ENCODE measurements around the gene ASCL3. TPM values are rescaled to one million over a fixed set of nuclear protein-coding genes. Genes with fewer than 3 reads are reported as not detected.
"Not testable (repeated sequence)": the region's sequence is repeated elsewhere in the genome, so short reads cannot be mapped to it uniquely, and the experiment has no call there.

ASCL3 gene
- total RNA-seq = not detected

DNA sequence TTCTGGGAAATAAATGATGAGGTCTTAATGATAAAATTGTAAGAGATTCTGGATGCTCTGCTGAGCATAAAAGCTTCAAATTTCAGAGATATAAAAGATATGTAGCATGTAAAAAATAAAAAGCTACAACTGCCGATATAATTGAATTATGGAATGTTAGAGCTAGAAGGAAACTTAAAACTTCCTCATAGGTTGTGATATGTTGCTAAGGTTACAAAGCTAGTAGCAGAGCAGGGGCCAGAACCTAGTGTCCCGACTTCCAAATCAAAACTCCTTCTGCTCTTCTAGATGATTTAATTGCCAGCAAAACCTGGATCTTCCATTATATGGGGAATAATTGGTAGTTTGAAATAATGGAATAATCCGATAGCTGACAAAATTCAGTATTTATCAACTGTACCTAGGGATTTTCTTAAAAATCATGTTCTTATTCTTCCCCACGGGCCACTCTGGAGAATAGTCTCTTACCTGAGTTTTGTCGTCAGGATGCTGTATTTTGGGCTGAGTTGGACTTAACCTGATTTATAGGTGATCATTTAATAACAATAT lies at the start of gene ASCL3:
ASCL3 (minus strand) TSS at position 499 of the 549 bp plus-strand sequence. CDS start 4,855 bp downstream, outside the sequence.
- no peak for DNase-seq (ENCODE audit: low spot score in 2 of 2)
- no peak within 1 kb of the TSS for H3K4me3 ChIP-seq (ENCODE audit: low read depth, poor library complexity, severe bottlenecking)
- intact Hi-C loops (cut with DNase I; ENCODE audit: low total_unique reads) = no loop called here
- 71 to 72% methylated on average over 5 of the region's 5 CpGs for WGBS, 2 donors
- TF ChIP-seq POLR2A (IDR thresholded peaks at IDR 0.05) (no peak), CTCF (IDR thresholded peaks at IDR 0.05) (no peak)

- TF ChIP-seq CTCF (IDR thresholded peaks at IDR 0.05) = no peak
- no peak for TF ChIP-seq POLR2A (IDR thresholded peaks at IDR 0.05)
- no peak for DNase-seq (ENCODE audit: low spot score in 2 of 2)
- WGBS, 2 donors = 70 to 82% methylated on average over 1 of the region's 1 CpG
- intact Hi-C loops (cut with DNase I; ENCODE audit: low total_unique reads) = no loop called here
- H3K4me3 ChIP-seq (ENCODE audit: low read depth, poor library complexity, severe bottlenecking) = no peak overlapping the region
Observed at GRCh38 chr11:8989453-8989852, 46.6 kb upstream of the ASCL3 start.

DNA sequence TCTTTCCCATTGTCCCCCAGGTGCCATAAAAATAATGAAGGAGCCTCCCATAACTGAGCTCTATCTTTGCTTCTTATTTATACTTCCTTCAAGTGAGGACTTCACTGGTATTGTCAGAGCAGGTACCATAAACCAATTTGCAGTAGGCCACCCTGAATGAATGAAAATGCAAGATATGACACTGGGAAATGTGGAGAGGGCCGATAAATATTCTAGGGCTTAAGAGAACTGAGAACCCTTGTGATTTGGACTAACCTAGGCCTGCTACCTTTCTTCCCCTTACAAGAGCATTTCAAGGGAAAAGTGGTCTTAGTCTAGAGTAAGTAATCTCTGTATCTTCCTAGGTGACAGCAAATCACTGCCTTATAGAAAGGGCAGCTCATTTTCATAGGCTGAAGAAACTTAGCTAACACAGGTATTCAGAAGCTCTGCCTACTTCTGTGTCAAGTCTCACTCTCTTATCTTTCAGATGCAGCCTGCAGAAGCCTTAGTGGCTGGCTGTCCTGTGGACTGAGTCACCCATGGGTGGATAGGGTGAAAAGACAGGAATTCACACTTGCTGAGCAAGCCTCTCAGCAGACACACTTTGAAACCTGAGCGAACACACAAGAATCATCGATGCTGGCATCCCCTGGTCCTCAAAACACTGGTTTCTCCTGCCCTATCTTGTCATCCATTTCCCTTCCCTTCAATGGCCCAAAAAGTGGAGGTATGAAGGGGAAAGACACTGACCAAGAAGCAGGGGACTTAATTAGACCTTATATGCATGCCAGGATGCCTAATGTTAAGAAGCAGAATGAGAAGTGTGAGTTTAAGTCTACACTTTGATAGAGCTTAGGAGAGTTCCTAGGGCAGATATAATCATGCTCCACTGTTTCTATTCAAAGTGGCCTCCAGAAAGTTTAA lies 45.8 kb upstream of the ASCL3 start:
- intact Hi-C loops (cut with DNase I; ENCODE audit: low total_unique reads) = no loop called here
- DNase-seq (ENCODE audit: low spot score in 2 of 2) = no peak
- WGBS, 2 donors = 57 to 89% methylated on average over 3 of the region's 3 CpGs
- no peak overlapping the region for H3K4me3 ChIP-seq (ENCODE audit: low read depth, poor library complexity, severe bottlenecking)
- no peak for TF ChIP-seq CTCF (IDR thresholded peaks at IDR 0.05)

DNA sequence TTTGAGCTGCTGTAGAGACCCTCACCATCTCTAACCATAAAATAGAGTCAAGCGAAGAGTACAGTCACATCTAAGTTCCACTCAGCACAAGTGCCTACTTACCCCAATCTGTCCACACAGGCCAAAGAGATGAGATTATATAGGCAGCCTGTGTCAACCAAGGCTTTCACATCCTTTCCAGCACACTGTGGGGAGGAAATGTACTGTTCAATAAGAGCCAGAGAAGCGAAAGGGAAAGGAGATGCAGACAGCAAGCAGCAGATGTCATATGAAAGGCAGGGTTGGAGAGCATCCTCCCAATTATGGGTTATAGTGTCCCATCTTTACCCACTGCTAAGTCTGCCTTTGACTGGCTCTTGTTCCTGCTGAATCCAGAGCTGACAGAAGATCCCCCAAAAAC lies 44.6 kb upstream of the ASCL3 start:
- TF ChIP-seq CTCF (IDR thresholded peaks at IDR 0.05) (no peak), POLR2A (IDR thresholded peaks at IDR 0.05) (no peak)
- no peak for DNase-seq (ENCODE audit: low spot score in 2 of 2)
- H3K4me3 ChIP-seq (ENCODE audit: low read depth, poor library complexity, severe bottlenecking) = no peak overlapping the region
- intact Hi-C loops (cut with DNase I; ENCODE audit: low total_unique reads) = no loop called here
- 89 to 90% methylated on average over 2 of the region's 2 CpGs for WGBS, 2 donors

DNA sequence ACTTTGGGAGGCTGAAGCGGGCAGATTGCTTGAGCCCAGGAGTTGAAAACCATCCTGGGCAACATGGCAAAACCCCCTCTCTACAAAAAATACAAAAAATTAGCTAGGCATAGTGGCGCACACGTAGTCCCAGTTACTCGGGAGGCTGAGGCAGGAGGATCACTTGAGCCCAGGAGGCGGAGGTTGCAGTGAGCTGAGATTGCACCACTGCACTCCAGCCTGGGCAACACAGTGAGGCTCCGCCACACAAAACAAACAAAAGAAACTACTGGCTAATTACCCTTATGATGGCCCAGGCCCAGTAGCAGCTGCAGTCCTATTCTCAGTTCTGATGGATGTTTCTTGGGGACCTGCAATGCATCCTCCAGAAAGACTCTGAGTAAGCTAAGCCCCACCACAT lies 44.0 kb upstream of the ASCL3 start:
- DNase-seq (ENCODE audit: low spot score in 2 of 2); intact Hi-C loops (cut with DNase I; ENCODE audit: low total_unique reads): not testable (repeated sequence)
- 86 to 96% methylated on average over 6 of the region's 6 CpGs for WGBS, 2 donors

DNA sequence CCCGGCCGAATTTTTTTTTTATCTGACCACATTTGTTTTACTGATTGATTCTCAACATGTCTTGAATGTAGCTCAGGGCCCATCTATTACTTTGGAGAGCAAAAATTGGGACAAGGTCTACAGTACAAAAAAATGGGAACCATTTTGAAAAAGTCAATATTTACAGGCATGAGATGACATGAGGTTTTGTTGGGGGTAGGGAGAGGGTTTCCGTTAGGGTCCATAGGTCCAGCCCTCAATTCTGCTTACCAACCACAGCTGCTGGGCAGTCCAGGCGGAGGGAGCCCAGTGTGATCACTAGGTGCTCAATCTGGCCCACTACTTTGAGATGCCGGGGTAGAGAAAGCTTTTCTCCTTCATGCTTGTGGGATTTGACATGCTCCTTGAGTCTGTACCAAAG lies 42.6 kb upstream of the ASCL3 start:
- H3K4me3 ChIP-seq (ENCODE audit: low read depth, poor library complexity, severe bottlenecking) = no peak overlapping the region
- DNase-seq (ENCODE audit: low spot score in 2 of 2) = no peak
- TF ChIP-seq CTCF (IDR thresholded peaks at IDR 0.05) (no peak), POLR2A (IDR thresholded peaks at IDR 0.05) (no peak)
- WGBS, 2 donors = 90 to 97% methylated on average over 5 of the region's 5 CpGs
- intact Hi-C loops (cut with DNase I; ENCODE audit: low total_unique reads) = no loop called here

More for the DNA sequence above, 44.0 kb upstream of the ASCL3 start:
- H3K4me3 ChIP-seq (ENCODE audit: low read depth, poor library complexity, severe bottlenecking) = not testable (repeated sequence)
